ENCODE results near the gene NNT.

Gene NNT

DNA sequence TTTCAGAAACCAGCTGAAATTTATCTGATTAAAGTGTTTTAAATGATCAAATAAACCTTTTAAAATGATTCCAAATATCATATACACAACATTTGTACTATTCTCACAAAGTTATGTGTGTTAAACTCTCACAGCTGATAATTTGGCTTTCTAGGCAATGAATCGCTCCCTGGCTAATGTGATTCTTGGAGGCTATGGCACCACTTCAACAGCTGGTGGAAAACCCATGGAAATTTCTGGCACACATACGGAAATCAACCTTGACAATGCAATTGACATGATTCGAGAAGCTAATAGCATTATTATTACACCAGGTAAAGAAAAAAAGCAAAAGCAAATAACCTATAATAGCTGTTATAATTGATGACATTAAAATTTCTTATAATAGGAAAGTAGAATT is 72.4 kb downstream of the NNT start:
- H3K36me3 ChIP-seq (ENCODE audit: control insufficient read depth in 4 of 4, insufficient read depth in 4 of 4, low read length in 3 of 4): peaks cover 7 to 40% (median 24%) of the 10 kb centered on the region in 4 experiments
- H3K4me1 ChIP-seq (ENCODE audit: control extremely low read depth in 1 of 4, control insufficient read depth in 4 of 4, insufficient read depth in 4 of 4, low read length in 3 of 4): no peaks in the 10 kb centered on the region
- 95% methylated on average over 2 of the region's 3 CpGs for WGBS (ENCODE audit: insufficient coverage)
- POLR2A ChIA-PET: no interaction called here
- H3K27ac ChIP-seq (ENCODE audit: insufficient read depth in 1 of 2, low read depth in 1 of 2, low read length in 2 of 2, poor library complexity in 1 of 2, severe bottlenecking in 2 of 2): no peak overlapping the region
- H3K9me3 ChIP-seq (ENCODE audit: control extremely low read depth in 1 of 5, control insufficient read depth in 4 of 5, insufficient read depth in 2 of 5, low read depth in 1 of 5, low read length in 4 of 5): peaks cover 0 to 3% (median 0%) of the 10 kb centered on the region in 5 experiments
- CTCF ChIA-PET: no interaction called here
- H3K27me3 ChIP-seq (replicated peaks in 2 of 5; ENCODE audit: control insufficient read depth in 4 of 5, insufficient read depth in 5 of 5, low read length in 4 of 5): no peaks in the 10 kb centered on the region
- DNase-seq: no peak
- no peak overlapping the region for H3K4me3 ChIP-seq (ENCODE audit: control insufficient read depth in 1 of 7, extremely low read depth in 1 of 7, insufficient read depth in 4 of 7, low read depth in 2 of 7, low read length in 6 of 7)

DNA sequence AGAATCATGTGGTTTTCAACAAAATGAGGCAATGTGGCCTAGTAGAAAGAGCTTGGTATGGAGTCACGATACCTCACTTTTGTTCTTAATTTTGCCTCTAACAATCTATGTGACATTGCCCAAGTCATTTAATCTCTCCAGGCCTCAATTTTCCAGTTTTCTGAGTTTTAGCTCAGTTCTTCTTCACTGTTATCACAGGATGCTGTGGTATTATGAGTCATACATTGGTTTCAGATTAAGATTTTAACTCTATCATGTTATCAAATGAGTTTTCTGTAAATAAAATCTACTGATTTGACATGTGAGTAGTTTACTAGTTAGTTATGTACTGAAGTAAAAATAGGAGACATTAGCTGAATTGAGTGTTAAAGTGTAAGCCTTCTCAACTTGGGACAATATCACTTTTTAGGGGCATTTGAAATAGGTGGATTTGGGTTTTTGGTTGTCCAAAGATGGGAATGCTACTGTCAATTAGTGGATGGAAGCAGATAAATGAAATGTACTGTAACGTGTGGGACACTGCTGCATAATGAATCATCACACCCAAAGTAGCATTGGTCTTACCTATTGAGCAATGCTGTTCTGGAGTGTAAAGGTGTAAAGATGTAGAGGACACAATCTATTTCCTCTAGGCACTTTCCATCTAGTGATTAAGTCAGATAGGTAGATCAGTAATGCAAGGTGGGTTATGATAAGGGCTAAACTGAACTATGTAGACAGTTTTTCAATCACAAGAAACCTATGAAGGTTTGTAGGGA is 73.3 kb downstream of the NNT start:
- no CpG with 5 or more reads among the region's 2 CpGs for WGBS (ENCODE audit: insufficient coverage)
- ChIA-PET POLR2A (no interaction called here), CTCF (no interaction called here)
- no peak for DNase-seq
- no peaks in the 10 kb centered on the region for H3K27me3 ChIP-seq (replicated peaks in 2 of 5; ENCODE audit: control insufficient read depth in 4 of 5, insufficient read depth in 5 of 5, low read length in 4 of 5)
- peaks cover 7 to 44% (median 27%) of the 10 kb centered on the region in 4 experiments for H3K36me3 ChIP-seq (ENCODE audit: control insufficient read depth in 4 of 4, insufficient read depth in 4 of 4, low read length in 3 of 4)
- H3K9me3 ChIP-seq (ENCODE audit: control extremely low read depth in 1 of 5, control insufficient read depth in 4 of 5, insufficient read depth in 2 of 5, low read depth in 1 of 5, low read length in 4 of 5): no peaks in the 10 kb centered on the region
- no peak overlapping the region for H3K4me3 ChIP-seq (ENCODE audit: control insufficient read depth in 1 of 7, extremely low read depth in 1 of 7, insufficient read depth in 4 of 7, low read depth in 2 of 7, low read length in 6 of 7)
- H3K4me1 ChIP-seq (ENCODE audit: control extremely low read depth in 1 of 4, control insufficient read depth in 4 of 4, insufficient read depth in 4 of 4, low read length in 3 of 4): no peaks in the 10 kb centered on the region
- no peak overlapping the region for H3K27ac ChIP-seq (ENCODE audit: insufficient read depth in 1 of 2, low read depth in 1 of 2, low read length in 2 of 2, poor library complexity in 1 of 2, severe bottlenecking in 2 of 2)

DNA sequence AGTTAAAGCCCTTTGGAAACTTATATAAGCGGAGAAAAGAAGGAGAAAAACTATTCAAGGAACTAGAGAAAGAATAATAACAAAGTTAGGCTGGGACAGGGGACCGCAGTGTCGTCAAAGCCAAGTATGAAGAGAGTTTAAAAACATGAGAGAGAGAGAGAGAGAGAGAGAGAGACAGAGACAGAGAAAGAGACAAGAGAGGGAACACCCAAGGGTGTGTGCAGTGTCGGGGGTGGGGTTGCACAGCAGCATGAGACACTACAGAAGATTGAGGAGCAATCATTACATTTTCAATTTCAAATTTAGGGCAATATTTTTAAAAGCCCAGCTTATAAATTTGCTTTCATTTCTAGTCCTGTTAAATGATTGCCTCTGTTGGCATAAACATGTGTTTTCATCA is 74.3 kb downstream of the NNT start:
- 96% methylated on average over 3 of the region's 4 CpGs for WGBS (ENCODE audit: insufficient coverage)
- Histone ChIP-seq H3K27me3 (replicated peaks in 2 of 5; ENCODE audit: control insufficient read depth in 4 of 5, insufficient read depth in 5 of 5, low read length in 4 of 5) (no peaks in the 10 kb centered on the region), H3K4me3 (ENCODE audit: control insufficient read depth in 1 of 7, extremely low read depth in 1 of 7, insufficient read depth in 4 of 7, low read depth in 2 of 7, low read length in 6 of 7) (no peak overlapping the region), H3K4me1 (ENCODE audit: control extremely low read depth in 1 of 4, control insufficient read depth in 4 of 4, insufficient read depth in 4 of 4, low read length in 3 of 4) (no peaks in the 10 kb centered on the region), H3K36me3 (ENCODE audit: control insufficient read depth in 4 of 4, insufficient read depth in 4 of 4, low read length in 3 of 4) (peaks cover 7 to 44% (median 29%) of the 10 kb centered on the region in 4 experiments), H3K9me3 (ENCODE audit: control extremely low read depth in 1 of 5, control insufficient read depth in 4 of 5, insufficient read depth in 2 of 5, low read depth in 1 of 5, low read length in 4 of 5) (no peaks in the 10 kb centered on the region), H3K27ac (ENCODE audit: insufficient read depth in 1 of 2, low read depth in 1 of 2, low read length in 2 of 2, poor library complexity in 1 of 2, severe bottlenecking in 2 of 2) (no peak overlapping the region)
- no peak for DNase-seq
- CTCF ChIA-PET: no interaction called here
- POLR2A ChIA-PET: no interaction called here

DNA sequence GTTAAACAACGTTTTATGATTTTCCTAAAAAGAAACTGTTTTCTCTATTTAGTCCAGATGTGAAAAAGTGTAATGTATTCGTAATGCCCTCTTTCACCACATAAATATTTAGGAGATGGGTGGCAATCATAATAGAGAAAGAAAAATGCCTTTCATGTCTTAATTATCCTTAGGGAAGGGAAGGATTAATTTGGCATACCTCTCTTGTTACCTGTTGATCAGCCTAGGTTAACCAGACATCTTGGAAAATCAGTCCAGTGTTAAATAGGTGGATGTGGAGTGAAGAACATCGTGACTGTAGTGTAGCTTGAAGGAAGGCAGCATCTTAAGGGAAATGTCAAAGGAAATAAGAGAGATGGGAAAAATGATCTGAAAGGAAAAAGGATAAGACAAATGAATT is 76.2 kb downstream of the NNT start:
- H3K36me3 ChIP-seq (ENCODE audit: control insufficient read depth in 4 of 4, insufficient read depth in 4 of 4, low read length in 3 of 4): peaks cover 7 to 47% (median 33%) of the 10 kb centered on the region in 4 experiments
- no peaks in the 10 kb centered on the region for H3K4me1 ChIP-seq (ENCODE audit: control extremely low read depth in 1 of 4, control insufficient read depth in 4 of 4, insufficient read depth in 4 of 4, low read length in 3 of 4)
- no peak overlapping the region for H3K27ac ChIP-seq (ENCODE audit: insufficient read depth in 1 of 2, low read depth in 1 of 2, low read length in 2 of 2, poor library complexity in 1 of 2, severe bottlenecking in 2 of 2)
- ChIA-PET POLR2A (no interaction called here), CTCF (no interaction called here)
- no peaks in the 10 kb centered on the region for H3K27me3 ChIP-seq (replicated peaks in 2 of 5; ENCODE audit: control insufficient read depth in 4 of 5, insufficient read depth in 5 of 5, low read length in 4 of 5)
- WGBS (ENCODE audit: insufficient coverage): 100% methylated on average over 1 of the region's 3 CpGs
- H3K9me3 ChIP-seq (ENCODE audit: control extremely low read depth in 1 of 5, control insufficient read depth in 4 of 5, insufficient read depth in 2 of 5, low read depth in 1 of 5, low read length in 4 of 5): no peaks in the 10 kb centered on the region
- H3K4me3 ChIP-seq (ENCODE audit: control insufficient read depth in 1 of 7, extremely low read depth in 1 of 7, insufficient read depth in 4 of 7, low read depth in 2 of 7, low read length in 6 of 7): no peak overlapping the region
- no peak for DNase-seq

DNA sequence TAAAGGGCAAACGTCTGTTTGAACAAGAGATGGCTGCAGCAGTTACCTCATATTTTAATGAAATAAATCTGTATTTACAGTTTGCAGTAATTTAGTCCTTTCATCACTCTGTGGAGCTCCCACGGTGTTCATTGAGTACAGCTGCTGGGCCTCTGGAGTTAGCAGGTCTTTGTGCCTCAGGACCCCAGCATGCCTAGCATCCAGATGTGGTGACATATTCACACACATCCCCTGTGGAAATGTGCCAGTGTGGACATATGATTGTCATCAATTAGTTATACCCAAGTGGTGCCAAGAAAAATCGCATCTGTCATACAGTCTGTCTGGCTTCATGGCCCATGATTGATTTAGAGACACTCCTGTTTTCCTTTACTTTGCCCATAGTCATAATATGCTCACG is 77.3 kb downstream of the NNT start:
- ChIA-PET POLR2A (no interaction called here), CTCF (no interaction called here)
- no peaks in the 10 kb centered on the region for H3K4me1 ChIP-seq (ENCODE audit: control extremely low read depth in 1 of 4, control insufficient read depth in 4 of 4, insufficient read depth in 4 of 4, low read length in 3 of 4)
- H3K27ac ChIP-seq (ENCODE audit: insufficient read depth in 1 of 2, low read depth in 1 of 2, low read length in 2 of 2, poor library complexity in 1 of 2, severe bottlenecking in 2 of 2): no peak overlapping the region
- H3K36me3 ChIP-seq (ENCODE audit: control insufficient read depth in 4 of 4, insufficient read depth in 4 of 4, low read length in 3 of 4): peaks cover 7 to 45% (median 33%) of the 10 kb centered on the region in 4 experiments
- DNase-seq: no peak
- no peaks in the 10 kb centered on the region for H3K27me3 ChIP-seq (replicated peaks in 2 of 5; ENCODE audit: control insufficient read depth in 4 of 5, insufficient read depth in 5 of 5, low read length in 4 of 5)
- no peak overlapping the region for H3K4me3 ChIP-seq (ENCODE audit: control insufficient read depth in 1 of 7, extremely low read depth in 1 of 7, insufficient read depth in 4 of 7, low read depth in 2 of 7, low read length in 6 of 7)
- H3K9me3 ChIP-seq (ENCODE audit: control extremely low read depth in 1 of 5, control insufficient read depth in 4 of 5, insufficient read depth in 2 of 5, low read depth in 1 of 5, low read length in 4 of 5): no peaks in the 10 kb centered on the region
- 100% methylated on average over 3 of the region's 4 CpGs for WGBS (ENCODE audit: insufficient coverage)

DNA sequence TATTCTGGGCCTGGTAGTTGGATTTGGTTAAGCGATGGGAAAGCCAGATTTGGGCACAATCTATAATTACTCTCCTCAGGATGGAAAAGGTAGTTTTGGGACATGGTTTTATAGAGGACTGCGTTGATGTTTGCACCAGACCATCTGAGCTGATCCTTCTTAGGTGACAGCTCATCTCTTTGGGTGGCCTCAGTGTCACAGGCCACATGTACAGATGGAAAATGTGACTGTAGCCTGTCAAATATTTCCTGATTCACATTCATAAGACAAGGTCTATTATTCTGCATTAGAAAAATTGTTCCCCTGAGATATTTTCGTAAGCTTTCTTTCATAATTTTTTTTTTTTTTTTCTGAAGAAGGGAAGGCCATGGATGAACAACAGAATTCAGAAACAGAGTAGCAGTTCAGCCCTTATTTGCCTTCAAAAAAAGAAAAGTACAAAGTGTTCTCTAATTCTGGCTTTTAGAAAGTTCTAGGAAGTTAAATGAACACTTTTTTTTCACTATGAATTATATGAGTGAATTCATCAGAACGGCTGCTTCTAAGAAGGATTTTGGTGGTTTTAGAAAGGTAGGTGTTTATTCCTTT is 81.0 kb downstream of the NNT start:
- CTCF ChIA-PET: no interaction called here
- Histone ChIP-seq H3K27me3 (replicated peaks in 2 of 5; ENCODE audit: control insufficient read depth in 4 of 5, insufficient read depth in 5 of 5, low read length in 4 of 5) (no peaks in the 10 kb centered on the region), H3K4me3 (ENCODE audit: control insufficient read depth in 1 of 7, extremely low read depth in 1 of 7, insufficient read depth in 4 of 7, low read depth in 2 of 7, low read length in 6 of 7) (no peak overlapping the region), H3K9me3 (ENCODE audit: control extremely low read depth in 1 of 5, control insufficient read depth in 4 of 5, insufficient read depth in 2 of 5, low read depth in 1 of 5, low read length in 4 of 5) (no peaks in the 10 kb centered on the region), H3K4me1 (ENCODE audit: control extremely low read depth in 1 of 4, control insufficient read depth in 4 of 4, insufficient read depth in 4 of 4, low read length in 3 of 4) (no peaks in the 10 kb centered on the region), H3K36me3 (ENCODE audit: control insufficient read depth in 4 of 4, insufficient read depth in 4 of 4, low read length in 3 of 4) (peaks cover 2 to 27% (median 19%) of the 10 kb centered on the region in 4 experiments), H3K27ac (ENCODE audit: insufficient read depth in 1 of 2, low read depth in 1 of 2, low read length in 2 of 2, poor library complexity in 1 of 2, severe bottlenecking in 2 of 2) (no peak overlapping the region)
- WGBS (ENCODE audit: insufficient coverage): no CpG with 5 or more reads among the region's 4 CpGs
- DNase-seq: no peak
- POLR2A ChIA-PET: no interaction called here

DNA sequence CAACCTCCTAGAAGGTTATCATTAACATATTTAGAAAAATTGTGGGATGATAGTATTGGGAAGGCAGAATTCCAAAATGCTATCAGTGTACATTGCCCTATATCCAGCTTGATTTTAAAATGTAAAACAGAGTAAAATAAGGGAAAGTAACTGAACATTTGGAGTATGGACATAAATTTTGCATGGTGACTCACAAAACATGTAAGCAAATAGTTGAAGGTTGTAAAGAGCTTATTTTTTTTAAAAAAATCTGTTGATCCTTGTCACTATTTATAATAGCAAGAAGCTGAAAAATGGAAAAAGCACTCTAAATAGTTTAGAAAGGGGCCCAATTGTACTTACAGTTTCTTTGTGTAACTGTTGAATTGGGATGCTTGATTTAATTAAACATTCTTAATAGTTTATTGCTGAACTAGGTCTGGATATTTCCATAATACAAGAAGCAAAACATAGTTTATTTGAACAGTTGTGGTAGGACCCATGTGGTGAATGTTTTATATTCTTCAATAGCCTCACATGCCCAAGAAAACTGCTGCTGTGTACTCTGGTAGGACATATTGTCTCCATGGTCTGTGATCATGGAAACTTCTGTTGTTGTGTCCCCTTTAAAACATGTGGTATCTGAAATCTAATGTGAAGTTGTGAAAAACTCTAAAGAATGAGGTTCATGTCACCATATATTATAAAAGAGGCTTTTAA is 82.4 kb downstream of the NNT start:
- H3K27me3 ChIP-seq (replicated peaks in 2 of 5; ENCODE audit: control insufficient read depth in 4 of 5, insufficient read depth in 5 of 5, low read length in 4 of 5): no peaks in the 10 kb centered on the region
- no peaks in the 10 kb centered on the region for H3K4me1 ChIP-seq (ENCODE audit: control extremely low read depth in 1 of 4, control insufficient read depth in 4 of 4, insufficient read depth in 4 of 4, low read length in 3 of 4)
- POLR2A ChIA-PET: no interaction called here
- H3K36me3 ChIP-seq (ENCODE audit: control insufficient read depth in 4 of 4, insufficient read depth in 4 of 4, low read length in 3 of 4): peaks cover 4 to 28% (median 18%) of the 10 kb centered on the region in 4 experiments
- no peaks in the 10 kb centered on the region for H3K9me3 ChIP-seq (ENCODE audit: control extremely low read depth in 1 of 5, control insufficient read depth in 4 of 5, insufficient read depth in 2 of 5, low read depth in 1 of 5, low read length in 4 of 5)
- H3K4me3 ChIP-seq (ENCODE audit: control insufficient read depth in 1 of 7, extremely low read depth in 1 of 7, insufficient read depth in 4 of 7, low read depth in 2 of 7, low read length in 6 of 7): no peak overlapping the region
- no peak overlapping the region for H3K27ac ChIP-seq (ENCODE audit: insufficient read depth in 1 of 2, low read depth in 1 of 2, low read length in 2 of 2, poor library complexity in 1 of 2, severe bottlenecking in 2 of 2)
- no peak for DNase-seq
- CTCF ChIA-PET: no interaction called here

Measured in common myeloid progenitor, CD34-positive (primary cell).